Peyer's patch (tissue), 4 donors: ENCODE results near the gene DDX3X. TPM values are rescaled to one million over a fixed set of nuclear protein-coding genes. Genes with fewer than 3 reads are reported as not detected.

Experiments used
- DNase-seq, 3 donors: peaks; one replicate each; pipeline ENCODE4 v3.0.0-alpha.2; 2017 to 2019
- H3K27ac ChIP-seq, 4 donors: fragments of 200-600 bp; sonication (generic); one replicate each; pipeline ENCODE4 v1.5.1; 2016 to 2019
- H3K27me3 ChIP-seq, 2 donors: fragments of 200-600 bp; sonication (generic); one replicate each; pipeline ENCODE4 v1.5.1; 2019
- H3K36me3 ChIP-seq, 3 donors: fragments of 200-600 bp; sonication (generic); one replicate each; pipeline ENCODE4 v1.5.1; 2016 to 2019
- H3K4me1 ChIP-seq, 4 donors: fragments of 200-600 bp; sonication (generic); one replicate each; pipeline ENCODE4 v1.5.1; 2016 to 2019
- H3K4me3 ChIP-seq, 4 donors: fragments of 200-600 bp; sonication (generic); 1 replicate in 3 of 4; 2 replicates in 1 of 4; pipeline ENCODE4 v1.5.1; 2016 to 2019; ENCODE audit warnings: mild to moderate bottlenecking in 1 of 4
- H3K9me3 ChIP-seq, 4 donors: fragments of 200-600 bp; sonication (generic); one replicate each; pipeline ENCODE4 v1.5.1; 2016 to 2019; ENCODE audit warnings: mild to moderate bottlenecking in 1 of 4
- CTCF ChIP-seq, 6 experiments: fragments of 450-650 bp in 4 of 6; fragments of 200-600 bp in 2 of 6; sonication (generic) in 1 of 6; IDR thresholded peaks; one replicate each; pipeline ENCODE4 v1.5.1; 2017 to 2019; ENCODE audit warnings: antibody characterized with exemption in 6 of 6, mild to moderate bottlenecking in 3 of 6, moderate library complexity in 1 of 6
- POLR2A ChIP-seq, 2 donors: fragments of 450-650 bp; IDR thresholded peaks; one replicate each; pipeline ENCODE4 v1.5.1; 2017; ENCODE audit warnings: antibody characterized with exemption in 2 of 2, mild to moderate bottlenecking in 2 of 2, moderate library complexity in 2 of 2
- small RNA-seq, 2 donors: library from RNA; depleted of rRNA; stranded (forward); fragments of <200 nt; gene quantifications; one replicate each; pipeline ENCODE3, GENCODE V24; 2016
- total RNA-seq, 4 donors: library from RNA; depleted of rRNA; stranded (reverse); fragments of >200 nt; gene quantifications; one replicate each; pipeline ENCODE4 v1.1.0, GENCODE V29; 2016

Gene DDX3X
- total RNA-seq, 4 donors from 2014 or later: 152 to 215 (median 179) TPM

GRCh38 chrX:41412261-41413081, 78.5 kb downstream of the DDX3X start:
- no peaks in the 10 kb centered on the region for H3K9me3 ChIP-seq
- H3K4me1 ChIP-seq: no peaks in the 10 kb centered on the region
- peak in 2 of 3 donors; percentile 73 to 81 for DNase-seq
- TF ChIP-seq POLR2A (IDR thresholded peaks at IDR 0.05): no peak
- peak in 2 of 6 experiments; percentile 25 to 45 for TF ChIP-seq CTCF (IDR thresholded peaks at IDR 0.05)
- no peaks in the 10 kb centered on the region for H3K27me3 ChIP-seq
- no peak overlapping the region for H3K4me3 ChIP-seq
- H3K36me3 ChIP-seq: no peaks in the 10 kb centered on the region
- peak overlapping the region in 2 of 4 donors; percentile 65 to 80 for H3K27ac ChIP-seq

Small RNA genes within 50 kb of the gene (small RNA-seq; reads per million reads assigned to genes)
- gene RF00019: 0 reads per million in 2 donors
- gene RNA5SP502: 0 reads per million in 2 donors

Other genes with a start within 250 kb of the DDX3X start
- gene USP9X, start 248.7 kb upstream of the DDX3X start, total RNA-seq: 100 to 1,000 TPM in 2 of 4 donors, 10 to 100 TPM in 2; 75.9 to 114 (median 102) TPM
- gene NYX, start 113.2 kb downstream of the DDX3X start, total RNA-seq: not detected